Skeletal muscle cell (primary cell): ENCODE measurements around the gene SLIT1.

Source experiments
- DNase-seq: peaks from one replicate; pipeline ENCODE4 v3.0.0-alpha.2; 2010; ENCODE audit warnings: low read depth
- H3K4me3 ChIP-seq: 2 replicates; pipeline ENCODE4 v1.5.1; 2011; ENCODE audit warnings: low read depth, mild to moderate bottlenecking, control low read depth, low read length, moderate library complexity

The SLIT1 gene

DNA sequence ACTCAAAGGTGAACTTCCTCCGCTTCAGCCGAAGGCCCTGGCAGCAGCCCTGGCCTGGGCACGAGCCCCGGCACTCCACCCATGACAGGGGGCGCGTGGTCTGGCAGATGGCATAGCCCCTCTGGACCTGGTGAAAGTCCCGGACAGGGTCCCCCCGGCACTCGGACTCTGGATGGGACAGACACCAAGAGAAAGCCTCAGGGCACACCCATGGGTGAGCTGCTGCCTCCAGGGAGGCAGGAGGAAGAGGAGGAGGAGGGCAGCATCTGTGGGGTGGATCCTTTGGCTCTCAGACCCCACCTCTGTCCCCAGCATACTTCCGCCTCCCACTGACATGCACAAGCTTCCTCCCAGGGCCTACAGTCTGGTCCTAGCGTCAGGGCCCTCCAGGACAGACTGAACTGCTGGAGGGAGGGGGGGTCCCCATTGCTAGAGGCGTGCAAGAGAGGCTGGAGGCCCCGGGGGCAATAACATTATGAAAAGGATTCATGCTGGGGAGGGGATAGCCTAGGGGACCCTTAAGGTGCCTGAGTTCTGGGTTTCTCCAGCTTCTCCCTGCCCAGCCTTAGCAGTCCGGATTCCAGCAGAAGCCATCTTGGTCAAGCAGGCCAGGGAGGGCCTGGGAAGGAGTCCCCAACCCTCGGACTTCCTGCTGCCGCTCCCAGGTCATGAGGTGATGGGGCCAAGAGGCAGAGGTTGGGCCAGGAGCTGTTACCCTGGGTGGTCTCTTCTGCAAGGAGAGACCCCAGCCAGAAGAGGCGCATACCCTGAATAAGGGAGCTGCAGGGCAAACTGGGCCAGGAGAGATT lies 184.4 kb downstream of the SLIT1 start:
- DNase-seq: no peak
- H3K4me3 ChIP-seq: no peak overlapping the region

DNA sequence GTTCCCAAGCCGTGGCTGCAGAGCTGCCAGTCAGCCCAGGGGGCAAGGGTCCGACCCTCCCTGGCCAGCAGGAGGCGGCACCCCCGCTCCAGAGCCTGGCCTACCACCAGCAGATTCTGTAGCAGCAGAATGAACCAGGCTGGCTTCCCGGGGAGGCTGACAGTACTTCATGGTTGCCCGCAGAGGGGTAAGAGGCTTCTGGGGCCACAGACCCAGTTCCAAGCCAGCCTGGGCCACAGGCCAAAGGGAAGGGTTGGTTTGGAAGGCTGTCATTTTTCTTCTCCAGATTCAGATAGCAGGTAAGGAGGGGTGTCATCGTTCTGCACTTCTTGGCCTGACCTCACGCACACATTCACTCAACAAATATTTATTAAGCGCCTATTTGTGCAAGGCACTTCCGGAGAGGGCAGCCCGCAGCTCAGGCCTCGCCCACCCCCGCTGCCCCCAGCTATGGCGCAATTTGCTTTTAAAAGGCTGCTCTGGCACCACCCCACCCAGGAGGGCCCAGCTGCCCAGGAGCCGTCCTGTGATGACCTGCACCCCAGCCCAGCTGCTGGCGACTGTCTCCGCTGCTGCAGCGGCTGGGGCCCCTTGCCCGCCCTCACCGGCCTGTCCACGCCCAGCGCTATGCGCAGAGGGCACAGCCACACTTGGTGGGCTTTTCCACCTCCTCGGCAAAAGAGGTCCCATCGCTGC lies 185.1 kb downstream of the SLIT1 start:
- DNase-seq: no peak
- no peak overlapping the region for H3K4me3 ChIP-seq

- DNase-seq: no peak
- H3K4me3 ChIP-seq: no peak overlapping the region
These were observed 185.8 kb downstream of the SLIT1 start for GRCh38 chr10:96999987-97000386.

- no peak overlapping the region for H3K4me3 ChIP-seq
- no peak for DNase-seq
These were observed 186.4 kb downstream of the SLIT1 start for GRCh38 chr10:96999337-96999736.

DNA sequence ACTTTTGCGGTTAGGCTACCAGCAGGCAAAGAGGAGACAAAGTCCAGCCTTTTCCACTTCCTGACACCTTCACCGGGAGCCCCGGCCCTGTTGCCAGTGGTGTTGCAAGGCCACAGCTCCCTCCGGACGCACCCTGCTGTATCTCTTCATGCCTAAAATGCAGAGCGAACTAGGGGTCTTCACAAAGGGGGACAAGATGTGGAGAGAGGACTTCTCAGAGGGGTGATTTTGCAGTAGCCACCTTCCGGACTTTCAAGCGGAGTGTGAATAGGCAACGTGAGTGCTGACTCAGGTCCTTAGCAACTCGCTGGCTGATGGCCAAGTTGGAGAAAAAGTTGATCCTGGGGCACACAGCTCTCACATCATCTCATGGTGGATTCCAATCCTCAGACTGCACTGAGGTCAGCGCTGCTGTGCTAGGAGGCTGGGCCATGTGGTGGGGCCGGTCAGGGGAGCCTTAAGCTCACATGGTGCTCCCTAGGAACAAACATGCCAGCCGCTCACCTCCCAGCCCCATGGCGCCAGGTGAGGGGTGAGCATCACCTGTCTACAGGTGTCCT lies 187.3 kb downstream of the SLIT1 start:
- DNase-seq: peak; percentile 67
- H3K4me3 ChIP-seq: no peak overlapping the region

GRCh38 chr10:96996275-96996965 lies 189.3 kb downstream of the SLIT1 start:
- no peak overlapping the region for H3K4me3 ChIP-seq
- DNase-seq: no peak

- H3K4me3 ChIP-seq: no peak overlapping the region
- no peak for DNase-seq
These were observed 189.9 kb downstream of the SLIT1 start for GRCh38 chr10:96995851-96996250.

- no peak for DNase-seq
- H3K4me3 ChIP-seq: no peak overlapping the region
These were observed 193.0 kb downstream of the SLIT1 start for GRCh38 chr10:96992721-96993120.

DNA sequence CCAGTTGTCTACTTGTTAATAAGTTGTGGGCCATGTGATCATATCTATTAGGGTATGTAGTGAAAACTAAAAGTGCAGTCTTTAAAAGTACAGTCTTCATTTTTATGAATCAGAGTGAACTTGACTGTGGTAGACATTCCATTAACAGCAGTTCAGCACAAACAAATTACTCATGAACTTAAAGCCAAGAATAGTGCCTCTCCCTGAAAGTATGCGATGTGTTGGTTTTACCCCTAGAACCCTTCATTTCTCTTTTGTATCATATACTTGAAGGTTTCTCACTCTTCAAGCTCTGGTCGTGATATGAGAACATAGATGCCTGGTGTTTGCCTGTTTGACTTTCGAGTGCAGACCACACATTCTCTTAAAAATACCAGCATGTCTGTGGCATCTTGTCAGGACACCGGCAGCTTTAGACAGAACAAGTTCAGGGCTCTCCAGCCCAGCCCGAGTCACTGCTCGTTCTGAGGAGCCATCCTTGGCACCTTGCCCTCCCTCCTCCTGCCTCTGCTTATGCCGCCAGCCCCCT lies 194.4 kb downstream of the SLIT1 start:
- DNase-seq: peak; percentile 36
- H3K4me3 ChIP-seq: no peak overlapping the region

GRCh38 chr10:96988426-96988825 lies 197.3 kb downstream of the SLIT1 start:
- H3K4me3 ChIP-seq: no peak overlapping the region
- DNase-seq: no peak

DNA sequence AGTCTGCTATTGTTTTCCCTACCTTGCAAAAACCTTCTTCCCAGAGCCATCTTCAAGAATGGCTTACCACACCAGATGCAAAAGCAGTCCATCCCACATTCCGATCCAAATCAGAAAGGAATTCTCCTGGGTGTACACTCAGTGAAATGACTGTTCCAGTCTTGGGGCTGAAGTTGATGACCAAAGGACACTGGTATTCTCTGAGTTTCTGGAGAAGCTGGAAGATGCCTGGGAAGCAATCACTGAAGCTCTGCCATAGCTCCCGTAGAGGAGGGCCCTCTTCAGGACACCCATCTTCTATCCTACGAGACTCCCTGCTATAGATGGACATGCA lies 197.9 kb downstream of the SLIT1 start:
- no peak overlapping the region for H3K4me3 ChIP-seq
- DNase-seq: no peak

DNA sequence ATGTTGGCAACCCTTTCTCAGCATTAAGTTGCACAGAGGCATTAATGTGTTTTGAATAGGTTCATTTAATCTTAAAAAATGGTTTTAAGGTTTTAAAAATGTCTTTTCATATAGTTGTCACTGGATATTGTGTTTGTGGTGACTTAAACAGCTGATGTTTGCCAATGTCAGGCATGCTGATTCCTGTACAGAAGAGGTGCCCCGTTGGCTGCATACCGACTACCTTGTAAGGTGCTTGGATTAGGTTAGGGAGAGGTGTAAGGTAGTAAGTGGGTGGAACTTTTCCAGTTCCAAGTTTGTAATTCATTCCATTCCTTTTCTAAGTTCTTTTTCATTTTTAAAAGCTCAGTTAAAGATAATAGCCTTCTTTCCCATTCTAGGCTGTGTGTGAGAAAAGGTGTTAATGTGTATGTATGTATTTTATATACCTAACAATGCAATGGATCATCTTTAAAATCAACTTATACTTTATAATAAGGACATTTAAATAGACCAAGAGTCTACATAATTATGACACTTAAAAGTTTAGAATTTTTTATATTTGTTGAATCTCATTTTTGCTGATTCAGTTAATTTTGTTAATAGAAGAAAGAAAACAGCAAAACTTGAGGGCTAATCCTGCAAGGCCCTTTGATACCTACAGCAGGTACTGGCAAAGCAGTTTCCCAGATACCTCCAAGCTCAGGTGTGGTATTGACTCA lies 198.5 kb downstream of the SLIT1 start:
- DNase-seq: no peak
- no peak overlapping the region for H3K4me3 ChIP-seq

GRCh38 chr10:96986200-96986856 lies 199.4 kb downstream of the SLIT1 start:
- no peak for DNase-seq
- H3K4me3 ChIP-seq: no peak overlapping the region

- H3K4me3 ChIP-seq: peak overlapping the region; percentile 19
- no peak for DNase-seq
These were observed 201.1 kb downstream of the SLIT1 start for GRCh38 chr10:96984541-96985131.

GRCh38 chr10:96982149-96982930 lies 203.4 kb downstream of the SLIT1 start:
- DNase-seq: no peak
- no peak overlapping the region for H3K4me3 ChIP-seq

DNA sequence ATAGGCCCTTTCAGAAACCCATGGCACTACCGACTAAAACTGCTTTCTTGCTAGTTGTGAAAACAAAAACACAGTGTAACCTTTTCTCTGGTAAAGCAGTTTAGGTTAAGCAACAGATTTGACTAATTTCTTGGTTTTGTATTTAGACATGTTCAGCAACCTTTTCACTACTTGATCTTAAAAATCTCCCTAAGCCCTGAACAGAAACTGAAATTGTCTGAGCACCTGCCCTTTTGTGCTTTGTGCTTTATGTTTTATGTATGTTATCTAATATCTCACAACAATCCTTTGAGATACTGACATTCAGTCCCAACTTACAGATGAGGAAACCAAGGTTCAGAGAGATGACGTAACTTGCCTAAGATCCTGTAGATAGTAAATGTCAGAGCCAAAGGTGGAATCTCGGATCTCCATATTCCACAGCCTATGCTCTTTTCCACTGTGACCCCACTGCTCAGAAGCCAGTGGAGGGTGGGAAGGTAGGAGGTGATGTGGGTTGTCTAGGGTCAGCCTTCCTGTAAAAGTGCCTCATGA lies 207.1 kb downstream of the SLIT1 start:
- H3K4me3 ChIP-seq: no peak overlapping the region
- DNase-seq: no peak

GRCh38 chr10:96975136-96975535 lies 210.6 kb downstream of the SLIT1 start:
- no peak overlapping the region for H3K4me3 ChIP-seq
- no peak for DNase-seq
